GM04503 (cell line): ENCODE measurements around the gene GAS7.
"Not testable (repeated sequence)": the region's sequence is repeated elsewhere in the genome, so short reads cannot be mapped to it uniquely, and the experiment has no call there.

Experiments
- DNase-seq: peaks from one replicate; pipeline ENCODE4 v3.0.0-alpha.2; 2012; ENCODE audit warnings: low read depth

The GAS7 gene

GRCh38 chr17:10021272-10021984 lies 177.0 kb downstream of the GAS7 start:
- DNase-seq = no peak

DNA sequence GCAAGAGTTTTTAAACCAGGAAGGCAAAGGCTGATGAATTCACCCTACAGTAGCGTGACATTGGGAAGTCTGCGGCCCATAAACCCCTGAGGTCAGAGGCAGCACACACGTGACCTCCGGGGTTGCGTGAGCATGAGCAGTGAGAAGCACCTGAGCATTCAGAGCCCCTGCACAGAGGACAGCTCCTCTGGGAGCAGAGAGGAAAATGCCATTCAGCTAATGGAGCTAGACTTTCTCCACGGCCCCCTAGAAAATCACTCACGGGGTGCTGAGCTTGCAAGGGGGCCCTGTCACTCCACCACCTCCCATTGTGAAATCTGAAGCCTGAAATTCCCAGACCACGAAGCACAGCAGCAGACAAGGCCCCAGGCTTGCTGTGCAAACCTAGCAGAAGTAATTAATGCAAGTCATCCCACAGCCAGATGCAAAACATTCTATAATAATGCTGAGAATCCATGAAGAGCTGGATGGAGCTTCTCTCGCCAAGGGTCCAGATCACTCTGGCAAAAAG lies 178.4 kb downstream of the GAS7 start:
- DNase-seq = no peak

DNA sequence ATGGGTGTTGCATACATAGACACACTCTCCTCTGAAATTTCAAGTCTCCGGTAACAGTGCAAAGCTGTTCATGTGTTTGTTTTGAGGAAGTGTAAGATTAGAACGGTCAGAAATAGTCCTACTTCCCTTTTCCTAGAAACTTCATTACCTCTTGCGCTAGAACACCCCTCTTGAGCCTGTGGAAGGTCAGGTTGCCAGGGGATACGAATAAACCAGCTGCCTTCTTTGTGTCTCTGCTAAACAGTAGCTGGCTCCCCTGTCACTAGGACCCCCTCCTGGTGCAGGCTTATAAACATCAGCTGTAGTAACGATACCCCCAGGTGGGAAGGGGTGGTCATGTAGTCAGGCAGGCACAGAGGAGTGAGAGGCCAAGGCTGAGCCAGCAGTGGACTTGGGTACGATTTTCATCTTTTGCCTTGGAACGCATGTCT lies 179.9 kb downstream of the GAS7 start:
- DNase-seq = no peak

DNA sequence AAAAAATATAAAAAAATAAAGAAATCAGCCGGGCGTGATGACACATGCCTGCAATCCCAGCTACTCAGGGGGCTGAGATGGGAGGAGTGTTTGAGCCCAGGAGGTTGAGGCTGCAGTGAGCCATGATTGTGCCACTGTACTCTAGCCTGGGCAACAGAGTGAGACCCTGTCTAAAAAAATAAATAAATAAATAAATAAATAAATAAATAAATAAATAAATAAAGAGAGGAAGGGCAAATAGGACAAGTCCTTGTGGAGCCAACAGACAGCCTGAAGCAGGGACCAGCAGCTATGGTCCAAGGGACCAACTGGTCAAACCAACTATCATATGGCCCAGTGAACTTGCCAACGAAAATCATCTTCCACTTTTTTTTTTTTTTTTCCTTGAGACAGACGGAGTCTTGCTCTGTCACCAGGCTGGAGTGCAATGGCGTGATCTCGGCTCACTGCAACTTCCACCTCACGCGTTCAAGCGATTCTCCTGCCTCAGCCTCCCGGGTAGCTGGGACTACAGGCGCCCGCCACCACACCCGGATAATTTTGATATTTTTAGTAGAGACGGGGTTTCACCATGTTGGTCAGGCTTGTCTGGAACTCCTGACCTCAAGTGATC lies 181.3 kb downstream of the GAS7 start:
- DNase-seq = not testable (repeated sequence)

DNA sequence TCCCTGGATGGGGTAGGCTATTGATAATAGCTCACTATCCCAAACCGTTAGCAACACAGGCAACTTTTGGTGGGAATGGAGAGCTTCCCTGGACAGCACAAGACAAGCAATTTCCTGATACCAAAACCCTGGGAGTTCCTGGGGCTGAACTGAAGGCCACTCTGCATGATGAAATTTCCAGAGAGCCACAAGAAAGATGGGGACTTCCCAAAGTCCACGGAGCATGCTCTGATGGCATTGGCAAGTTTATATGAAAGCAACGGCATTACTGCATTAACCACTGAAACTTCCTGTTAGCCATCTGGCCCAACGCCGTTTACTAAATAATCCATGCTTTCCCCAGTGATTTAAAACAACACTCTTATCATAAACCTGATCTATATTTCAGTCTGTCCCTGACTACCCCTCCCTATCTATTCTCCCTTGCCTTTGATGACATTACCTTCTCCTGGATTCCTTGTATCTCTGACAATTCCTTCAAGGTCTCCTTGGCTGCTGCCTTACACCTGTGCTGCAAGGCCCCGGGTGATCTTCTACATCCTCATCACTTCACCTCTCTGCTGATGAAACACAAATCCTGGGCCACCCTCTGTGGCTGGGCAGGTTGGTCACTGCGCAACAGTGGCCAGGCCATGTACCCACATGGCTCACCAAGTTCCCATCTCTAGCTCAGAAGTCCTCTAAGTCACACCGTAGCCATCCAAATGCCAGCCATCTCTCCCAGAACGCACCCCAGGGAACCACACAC lies 184.9 kb downstream of the GAS7 start:
- no peak for DNase-seq

DNA sequence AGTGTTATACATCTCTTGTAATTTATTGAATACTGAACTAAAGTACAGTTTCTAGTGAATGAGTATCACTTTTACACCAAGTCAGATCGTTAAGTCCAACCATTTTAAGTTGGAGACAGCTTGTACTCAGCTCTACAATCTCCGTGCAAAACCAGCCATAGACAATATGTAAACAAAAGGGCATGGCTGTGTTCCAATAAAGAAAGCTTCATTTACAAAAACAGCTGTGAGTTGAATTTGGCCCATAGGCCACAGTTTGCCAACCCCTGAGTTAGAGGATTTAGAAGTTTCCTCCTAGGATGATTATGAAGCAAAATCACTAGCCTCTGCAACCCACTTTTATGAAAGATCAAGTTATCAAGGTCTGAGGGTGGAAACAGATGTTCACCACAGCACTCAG lies 187.7 kb downstream of the GAS7 start:
- no peak for DNase-seq

GRCh38 chr17:10003705-10004104 lies 194.7 kb downstream of the GAS7 start:
- no peak for DNase-seq

DNA sequence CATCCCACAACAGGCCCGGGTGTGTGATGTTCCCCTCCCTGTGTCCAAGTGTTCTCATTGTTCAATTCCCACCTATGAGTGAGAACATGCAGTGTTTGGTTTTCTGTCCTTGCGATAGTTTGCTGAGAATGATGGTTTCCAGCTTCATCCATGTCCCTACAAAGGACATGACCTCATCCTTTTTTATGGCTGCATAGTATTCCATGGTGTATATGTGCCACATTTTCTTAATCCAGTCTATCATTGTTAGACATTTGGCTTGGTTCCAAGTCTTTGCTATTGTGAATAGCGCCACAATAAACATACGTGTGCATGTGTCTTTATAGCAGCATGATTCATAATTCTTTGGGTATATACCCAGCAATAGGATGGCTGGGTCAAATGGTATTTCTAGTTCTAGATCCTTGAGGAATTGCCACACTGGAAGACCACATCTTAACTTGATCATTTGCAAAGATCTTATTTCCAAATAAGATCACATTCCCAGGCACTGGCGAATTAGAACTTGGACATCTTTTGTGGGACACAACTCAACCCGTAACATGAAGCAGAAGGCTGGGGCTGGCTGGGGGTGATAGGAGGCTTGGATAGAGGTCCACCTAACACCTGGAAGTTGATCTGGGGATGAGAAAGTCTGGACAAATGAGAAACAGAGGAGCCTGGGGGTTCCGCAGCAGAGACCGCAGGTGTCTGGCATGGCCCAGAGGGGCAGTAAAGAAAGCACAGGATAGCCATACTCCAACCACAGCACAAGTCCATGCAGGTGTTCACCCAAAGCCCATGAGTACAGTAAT lies 195.6 kb downstream of the GAS7 start:
- not testable (repeated sequence) for DNase-seq

DNA sequence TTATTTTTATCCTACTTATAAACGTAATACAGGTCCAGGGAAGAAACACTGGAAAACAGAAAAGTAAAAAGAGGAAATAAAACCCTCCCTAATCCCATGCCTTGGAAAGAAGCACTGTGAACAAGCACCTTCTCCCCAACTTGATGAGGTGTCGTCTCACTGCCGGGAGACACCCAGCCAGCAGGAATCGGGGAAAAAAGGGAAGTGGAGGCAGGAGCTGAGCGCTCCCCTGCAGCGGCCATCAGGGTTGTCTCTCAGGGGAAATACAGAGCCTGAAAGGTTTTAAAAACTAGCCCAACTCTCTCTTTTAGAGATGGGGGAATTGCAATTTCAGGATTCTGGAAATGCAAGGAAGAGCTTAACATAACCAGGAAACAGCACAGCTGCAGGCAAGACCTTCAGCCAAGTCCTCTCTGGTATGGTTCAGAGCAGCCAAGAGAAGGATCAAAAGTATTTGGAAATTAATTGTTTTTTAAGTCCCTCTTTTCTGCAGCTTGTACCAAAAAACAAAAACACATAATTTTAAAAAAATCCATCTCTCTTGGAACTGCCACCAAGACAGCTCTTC lies 197.0 kb downstream of the GAS7 start:
- no peak for DNase-seq

DNA sequence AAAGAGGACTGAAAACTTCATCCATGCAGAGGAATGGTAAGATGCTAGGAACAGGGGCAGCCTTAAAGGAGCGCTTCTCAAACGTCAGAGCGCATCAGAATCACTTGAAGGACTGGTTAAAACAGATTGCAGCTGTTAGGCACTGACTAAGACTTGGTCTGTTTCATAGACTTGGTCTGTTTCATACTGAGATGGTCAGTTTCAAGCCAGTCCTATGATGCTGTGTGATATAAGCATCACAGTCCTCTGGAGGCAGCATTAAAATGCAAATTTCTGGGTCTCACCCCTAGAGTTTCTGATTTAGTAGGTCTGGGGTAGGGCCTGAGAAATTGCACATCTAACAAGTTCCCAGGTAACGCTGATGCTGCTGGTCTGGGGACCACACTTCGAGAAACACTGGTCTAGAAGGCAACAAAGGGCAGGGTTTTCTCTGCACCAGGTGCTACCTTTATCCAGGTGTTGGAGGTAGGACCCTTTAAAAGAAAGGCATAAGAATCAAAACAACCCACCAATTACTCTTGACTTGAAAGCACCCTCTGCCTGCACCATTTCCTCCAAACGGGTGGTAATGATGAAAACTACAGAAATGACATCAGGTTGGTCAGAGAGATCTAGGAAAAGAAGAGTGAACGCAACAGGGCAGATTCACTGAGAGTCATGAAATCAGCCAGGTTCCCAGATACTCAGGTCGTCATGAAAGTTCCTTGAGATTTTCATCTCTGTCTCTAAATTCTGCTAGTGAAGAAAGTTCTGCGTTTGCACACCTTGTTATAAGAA lies 198.3 kb downstream of the GAS7 start:
- DNase-seq = no peak

DNA sequence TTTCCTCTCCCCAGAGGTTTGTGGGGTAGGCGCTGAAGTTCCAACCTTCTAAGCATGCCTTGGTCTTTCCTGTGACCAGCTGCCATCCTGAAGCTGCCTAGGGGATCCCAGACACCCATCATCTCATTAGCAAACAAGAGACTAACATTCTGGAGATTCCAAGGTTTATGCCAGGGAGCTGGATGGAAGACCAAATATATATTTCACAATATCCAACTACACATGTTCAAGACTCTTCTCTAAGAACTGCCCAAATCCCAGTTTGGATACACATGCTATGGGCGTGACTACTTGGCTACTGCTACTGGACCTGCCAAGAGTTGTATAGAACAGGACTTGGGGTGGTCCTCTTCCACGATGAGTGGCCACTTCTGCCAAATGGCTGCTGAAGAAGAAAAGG lies 200.3 kb downstream of the GAS7 start:
- DNase-seq = no peak

DNA sequence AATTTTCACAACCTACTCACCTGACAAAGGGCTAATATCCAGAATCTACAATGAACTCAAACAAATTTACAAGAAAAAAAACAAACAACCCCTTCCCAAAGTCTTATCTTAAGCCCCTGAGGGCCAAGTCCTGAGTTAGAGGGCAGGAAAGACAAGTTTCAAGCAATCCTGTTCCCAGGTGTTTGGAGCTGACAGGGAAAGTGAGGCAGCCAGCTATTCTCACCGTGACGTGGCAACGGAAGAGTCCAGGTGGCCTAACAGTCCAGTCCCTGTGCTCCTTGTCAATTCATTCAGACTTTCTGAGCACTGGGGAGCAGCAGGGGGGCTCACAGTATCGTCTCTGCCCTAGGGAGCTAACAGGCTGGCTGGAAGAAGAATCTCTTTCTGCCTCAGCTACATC lies 203.6 kb downstream of the GAS7 start:
- no peak for DNase-seq

DNA sequence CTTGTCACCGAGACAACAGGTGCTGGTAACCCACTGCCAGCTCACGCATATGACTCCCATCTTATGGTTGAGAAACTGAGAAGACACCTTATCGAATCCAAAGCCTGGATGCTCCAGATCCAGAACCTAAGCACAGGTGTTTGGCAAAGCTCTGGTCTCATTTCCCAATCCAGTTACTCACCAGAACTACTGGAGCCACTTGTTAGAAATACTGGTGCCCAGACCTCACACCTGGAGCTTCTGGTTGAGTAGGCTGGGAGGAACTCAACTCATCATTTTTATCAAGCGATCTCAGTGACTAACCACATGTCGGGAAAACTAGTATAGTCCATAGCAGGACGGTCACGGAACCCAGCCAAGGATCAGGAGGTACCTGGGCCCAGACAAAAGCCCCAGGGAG lies 206.6 kb downstream of the GAS7 start:
- DNase-seq = no peak

DNA sequence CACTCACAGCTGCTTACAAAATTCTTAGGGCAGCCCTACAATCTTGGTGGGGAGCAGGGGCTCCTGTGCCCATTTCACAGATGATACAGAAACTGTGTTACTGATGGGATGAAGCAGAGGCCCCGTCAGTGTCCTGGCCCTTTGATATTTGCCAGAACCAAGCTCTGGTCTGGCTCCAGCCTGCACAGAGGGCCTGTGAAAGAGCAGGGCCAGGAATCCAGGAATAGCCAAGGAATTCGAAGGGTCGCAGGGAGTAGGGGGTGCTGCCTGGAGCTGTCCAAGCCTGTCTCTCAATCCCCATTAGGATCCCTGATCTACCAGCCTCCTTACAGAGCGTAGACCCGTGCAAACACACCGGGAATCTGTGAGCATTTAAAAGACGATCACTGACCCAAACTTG lies 207.1 kb downstream of the GAS7 start:
- DNase-seq = no peak

DNA sequence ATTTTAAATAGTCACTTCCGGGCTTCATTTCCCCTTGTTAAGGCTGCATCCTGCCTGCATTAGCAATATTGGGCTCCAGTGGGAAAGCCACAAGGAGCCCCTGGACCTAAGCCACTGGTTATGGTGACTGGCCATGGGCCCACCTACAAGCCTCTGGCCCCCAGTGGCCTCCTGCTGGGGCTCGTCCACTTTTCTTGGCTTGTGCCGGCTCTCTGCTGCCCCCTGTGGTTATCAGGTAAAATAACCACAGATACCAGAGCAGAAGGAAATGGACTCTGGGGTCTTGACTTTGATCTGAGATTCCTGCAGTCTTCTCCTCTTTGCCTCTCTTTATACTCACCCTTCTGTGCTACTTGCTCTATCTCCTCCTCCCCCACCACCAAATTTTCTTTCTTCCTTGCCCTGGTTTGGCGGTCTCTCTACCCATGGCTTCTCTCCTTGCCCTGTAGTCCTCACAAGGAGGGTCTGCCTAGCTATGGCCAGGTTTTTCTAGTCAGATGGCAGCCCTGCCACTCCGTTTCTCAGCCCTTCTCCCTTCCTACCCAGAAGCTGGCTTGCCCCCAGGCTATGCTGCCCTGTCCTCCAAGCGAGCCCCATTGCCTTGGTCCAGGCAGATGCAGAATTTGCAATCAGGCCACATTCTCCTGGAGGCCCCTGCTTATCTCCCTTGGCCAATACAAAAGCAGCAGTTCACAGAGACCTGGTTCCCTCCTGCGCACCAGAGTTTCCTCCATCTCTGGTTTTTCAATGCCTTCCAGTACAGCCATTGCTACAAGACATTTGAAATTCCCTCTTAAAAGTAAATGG lies 210.4 kb downstream of the GAS7 start:
- DNase-seq = no peak

- no peak for DNase-seq
Observed at GRCh38 chr17:9986754-9987382, 211.5 kb downstream of the GAS7 start.

GRCh38 chr17:9985646-9986045 lies 212.8 kb downstream of the GAS7 start:
- DNase-seq = no peak

DNA sequence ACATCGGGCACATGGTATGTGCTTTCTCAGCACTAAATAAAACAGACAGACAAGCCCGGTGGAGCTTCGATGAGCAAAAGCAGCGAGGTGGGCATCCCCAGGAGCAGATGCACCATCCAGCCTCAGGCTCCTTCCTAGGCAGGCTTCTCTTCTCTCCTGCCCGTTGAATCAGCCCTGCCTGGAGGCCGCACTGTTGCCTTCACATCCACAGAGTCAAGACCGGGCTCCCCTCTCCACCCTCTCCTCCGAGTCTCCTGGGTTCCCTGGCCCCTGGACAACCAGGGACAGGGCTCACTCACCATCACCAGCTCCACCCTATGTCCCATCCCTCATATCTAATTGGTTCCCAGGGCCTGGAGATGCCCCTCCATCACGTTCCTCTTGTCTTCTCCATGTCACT lies 213.6 kb downstream of the GAS7 start:
- DNase-seq = no peak

DNA sequence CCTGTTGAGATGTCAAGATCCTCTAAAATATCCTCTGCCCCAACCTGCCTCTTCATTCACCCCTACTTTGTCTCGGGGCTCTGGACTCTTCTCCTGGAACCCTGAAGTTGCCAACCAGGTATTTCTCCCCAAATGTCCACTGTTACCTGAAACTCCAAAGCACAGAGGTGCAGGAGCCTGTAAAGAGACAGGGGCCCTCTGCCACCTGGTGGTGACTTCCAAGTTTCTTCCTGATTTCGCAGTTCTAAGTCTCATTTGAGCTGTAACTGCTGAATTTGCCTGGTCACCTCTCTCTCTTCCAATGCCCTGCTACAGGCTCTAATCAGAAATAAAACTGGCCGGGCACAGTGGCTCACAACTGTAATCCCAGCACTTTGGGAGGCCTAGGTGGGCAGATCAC lies 216.2 kb downstream of the GAS7 start:
- no peak for DNase-seq
